Suprapubic skin (tissue), 4 donors: Measurements from ENCODE around the gene HOXA5. TPM values are rescaled to one million over a fixed set of nuclear protein-coding genes. Genes with fewer than 3 reads are reported as not detected.

Source experiments
- DNase-seq, 2 donors: peaks; one replicate each; pipeline ENCODE4 v3.0.0-alpha.2; 2019; ENCODE audit warnings: low spot score in 2 of 2
- H3K27ac ChIP-seq: fragments of 200-600 bp; sonication (generic); one replicate; pipeline ENCODE4 v1.5.1; 2019
- H3K27me3 ChIP-seq: fragments of 200-600 bp; sonication (generic); one replicate; pipeline ENCODE4 v1.5.1; 2019
- H3K36me3 ChIP-seq: fragments of 200-600 bp; sonication (generic); one replicate; pipeline ENCODE4 v1.5.1; 2019
- H3K4me1 ChIP-seq: fragments of 200-600 bp; sonication (generic); one replicate; pipeline ENCODE4 v1.5.1; 2019
- H3K4me3 ChIP-seq: fragments of 200-600 bp; sonication (generic); one replicate; pipeline ENCODE4 v1.5.1; 2019; ENCODE audit warnings: mild to moderate bottlenecking
- H3K9me3 ChIP-seq: fragments of 200-600 bp; sonication (generic); one replicate; pipeline ENCODE4 v1.5.1; 2019
- EP300 ChIP-seq: sonication (generic); formaldehyde crosslinking; IDR thresholded peaks from one replicate; pipeline ENCODE4 v1.6.1; 2017; ENCODE audit warnings: antibody characterized with exemption
- POLR2A ChIP-seq, 2 donors: fragments of 450-650 bp; IDR thresholded peaks; one replicate each; pipeline ENCODE4 v1.6.1; 2017; ENCODE audit warnings: antibody characterized with exemption in 2 of 2, mild to moderate bottlenecking in 2 of 2, moderate library complexity in 2 of 2
- POLR2AphosphoS5 ChIP-seq, 3 donors: sonication (generic); formaldehyde crosslinking; IDR thresholded peaks; one replicate each; pipeline ENCODE4 v1.6.1; 2017; ENCODE audit warnings: antibody characterized with exemption in 3 of 3
- WGBS: methylation state at CpG from one replicate; pipeline ENCODE4 v1.1.5; 2018; 5-methylcytosine and 5-hydroxymethylcytosine counted together
- total RNA-seq, 4 donors: library from RNA; depleted of rRNA; stranded (reverse); fragments of >200 nt; gene quantifications; one replicate each; pipeline ENCODE4 v1.1.0, GENCODE V29; 2016
- TF ChIP-seq, protein P1 (sequence below), 2 donors: fragments of 200-600 bp in 1 of 2; fragments of 450-650 bp in 1 of 2; sonication (generic) in 1 of 2; IDR thresholded peaks; one replicate each; pipeline ENCODE4 v1.5.1; 2016 to 2019; ENCODE audit warnings: antibody characterized with exemption in 2 of 2, mild to moderate bottlenecking in 1 of 2, moderate library complexity in 1 of 2

Gene HOXA5
- total RNA-seq, 4 donors from 2014 or later, result 4.7 to 16.3 (median 14.6) TPM

GRCh38 chr7:27145914-27146412 lies 2.5 kb upstream of the HOXA5 start:
- H3K27me3 ChIP-seq, result peaks cover 4% of the 10 kb centered on the region
- TF ChIP-seq, protein P1, sequence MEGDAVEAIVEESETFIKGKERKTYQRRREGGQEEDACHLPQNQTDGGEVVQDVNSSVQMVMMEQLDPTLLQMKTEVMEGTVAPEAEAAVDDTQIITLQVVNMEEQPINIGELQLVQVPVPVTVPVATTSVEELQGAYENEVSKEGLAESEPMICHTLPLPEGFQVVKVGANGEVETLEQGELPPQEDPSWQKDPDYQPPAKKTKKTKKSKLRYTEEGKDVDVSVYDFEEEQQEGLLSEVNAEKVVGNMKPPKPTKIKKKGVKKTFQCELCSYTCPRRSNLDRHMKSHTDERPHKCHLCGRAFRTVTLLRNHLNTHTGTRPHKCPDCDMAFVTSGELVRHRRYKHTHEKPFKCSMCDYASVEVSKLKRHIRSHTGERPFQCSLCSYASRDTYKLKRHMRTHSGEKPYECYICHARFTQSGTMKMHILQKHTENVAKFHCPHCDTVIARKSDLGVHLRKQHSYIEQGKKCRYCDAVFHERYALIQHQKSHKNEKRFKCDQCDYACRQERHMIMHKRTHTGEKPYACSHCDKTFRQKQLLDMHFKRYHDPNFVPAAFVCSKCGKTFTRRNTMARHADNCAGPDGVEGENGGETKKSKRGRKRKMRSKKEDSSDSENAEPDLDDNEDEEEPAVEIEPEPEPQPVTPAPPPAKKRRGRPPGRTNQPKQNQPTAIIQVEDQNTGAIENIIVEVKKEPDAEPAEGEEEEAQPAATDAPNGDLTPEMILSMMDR (IDR thresholded peaks at IDR 0.05), result no peak
- TF ChIP-seq POLR2AphosphoS5 (IDR thresholded peaks at IDR 0.05) (no peak), POLR2A (IDR thresholded peaks at IDR 0.05) (no peak), EP300 (no peak)
- H3K36me3 ChIP-seq, result peaks cover 16% of the 10 kb centered on the region
- H3K27ac ChIP-seq, result peak overlapping the region; percentile 97
- peak overlapping the region; percentile 53 for H3K4me3 ChIP-seq
- WGBS, result 66% methylated on average over 7 of the region's 11 CpGs
- H3K4me1 ChIP-seq, result peaks cover 62% of the 10 kb centered on the region
- no peak for DNase-seq
- H3K9me3 ChIP-seq, result no peaks in the 10 kb centered on the region

DNA sequence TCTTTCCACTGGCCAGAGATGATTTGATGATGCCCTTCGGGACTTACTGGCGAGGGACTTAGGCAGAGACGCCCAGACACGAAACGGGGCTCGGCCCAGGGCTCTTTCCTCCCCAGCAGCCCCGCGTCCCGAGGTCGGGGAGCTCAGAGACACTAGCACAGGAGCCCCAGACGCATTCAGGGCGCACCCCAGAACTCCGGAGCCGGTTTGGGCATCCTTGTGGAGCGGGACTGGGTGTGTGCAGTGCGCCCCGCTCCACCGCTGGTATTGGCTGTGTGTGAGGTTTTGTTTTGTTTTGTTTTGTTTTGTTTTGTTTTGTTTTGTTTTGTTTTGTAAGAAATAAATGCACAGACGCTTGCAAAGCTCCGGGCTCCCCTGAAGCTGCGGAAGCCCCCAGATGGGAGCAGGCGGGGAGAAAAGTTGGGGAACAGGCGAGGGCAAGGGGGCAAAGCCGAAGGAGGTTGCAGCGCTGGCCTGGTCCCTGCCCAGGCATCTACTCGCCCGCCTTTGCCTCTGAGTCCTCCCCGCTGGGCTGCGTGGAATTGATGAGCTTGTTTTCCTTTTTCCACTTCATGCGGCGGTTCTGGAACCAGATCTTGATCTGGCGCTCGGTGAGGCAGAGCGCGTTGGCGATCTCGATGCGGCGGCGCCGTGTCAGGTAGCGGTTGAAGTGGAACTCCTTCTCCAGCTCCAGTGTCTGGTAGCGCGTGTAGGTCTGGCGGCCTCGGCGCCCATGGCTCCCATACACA lies 1.9 kb upstream of the HOXA5 start:
- peak; percentile 66 to 77 for DNase-seq
- H3K27ac ChIP-seq, result peak overlapping the region; percentile 97
- peaks cover 16% of the 10 kb centered on the region for H3K36me3 ChIP-seq
- no peak for TF ChIP-seq POLR2A (IDR thresholded peaks at IDR 0.05)
- TF ChIP-seq POLR2AphosphoS5 (IDR thresholded peaks at IDR 0.05), result no peak
- no peak for TF ChIP-seq EP300
- TF ChIP-seq, protein P1 (IDR thresholded peaks at IDR 0.05), result no peak
- H3K9me3 ChIP-seq, result no peaks in the 10 kb centered on the region
- H3K4me1 ChIP-seq, result peaks cover 57% of the 10 kb centered on the region
- 62% methylated on average over 37 of the region's 47 CpGs for WGBS
- peaks cover 4% of the 10 kb centered on the region for H3K27me3 ChIP-seq
- H3K4me3 ChIP-seq, result peak overlapping the region; percentile 53

GRCh38 chr7:27144781-27145164 lies 1.3 kb upstream of the HOXA5 start:
- peak in 1 of 2 donors; percentile 76 for DNase-seq
- Histone ChIP-seq H3K27me3 (peaks cover 4% of the 10 kb centered on the region), H3K9me3 (no peaks in the 10 kb centered on the region), H3K36me3 (peaks cover 16% of the 10 kb centered on the region), H3K27ac (peak overlapping the region; percentile 97), H3K4me3 (peak overlapping the region; percentile 53), H3K4me1 (peaks cover 51% of the 10 kb centered on the region)
- WGBS, result 76% methylated on average over 27 of the region's 31 CpGs
- TF ChIP-seq, protein P1 (IDR thresholded peaks at IDR 0.05), result no peak
- TF ChIP-seq EP300 (no peak), POLR2A (IDR thresholded peaks at IDR 0.05) (no peak), POLR2AphosphoS5 (IDR thresholded peaks at IDR 0.05) (no peak)

- TF ChIP-seq, protein P1 (IDR thresholded peaks at IDR 0.05), result peak in 1 of 2 donors; percentile 56
- no peak for TF ChIP-seq POLR2A (IDR thresholded peaks at IDR 0.05)
- Histone ChIP-seq H3K4me3 (peak overlapping the region; percentile 53), H3K9me3 (no peaks in the 10 kb centered on the region), H3K27me3 (peaks cover 4% of the 10 kb centered on the region), H3K36me3 (peaks cover 16% of the 10 kb centered on the region), H3K27ac (peak overlapping the region; percentile 97), H3K4me1 (peaks cover 45% of the 10 kb centered on the region)
- peak in 1 of 2 donors; percentile 77 for DNase-seq
- WGBS, result 74% methylated on average over 40 of the region's 40 CpGs
Observed at GRCh38 chr7:27143950-27144780, 684 bp upstream of the HOXA5 start.

DNA sequence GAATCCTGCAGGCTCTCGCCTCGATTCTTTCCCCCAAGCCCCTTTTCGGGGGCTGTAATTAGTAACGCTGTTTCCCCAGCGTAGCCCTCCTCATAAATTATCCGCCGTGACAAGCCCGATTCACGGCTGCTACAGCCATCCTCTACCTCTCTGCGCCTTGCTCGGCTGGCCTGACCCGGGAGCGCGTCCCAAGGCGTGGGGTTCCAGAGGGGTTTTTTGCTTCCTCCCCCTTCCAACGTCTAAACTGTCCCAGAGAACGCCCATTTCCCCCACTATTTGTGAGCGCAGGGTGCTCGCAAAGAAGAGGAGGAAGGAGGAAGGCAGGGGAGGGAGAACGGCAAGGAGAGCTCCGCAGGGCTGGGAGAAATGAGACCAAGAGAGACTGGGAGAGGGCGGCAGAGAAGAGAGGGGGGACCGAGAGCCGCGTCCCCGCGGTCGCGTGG lies 880 bp downstream of the HOXA5 start:
- Histone ChIP-seq H3K4me3 (peak overlapping the region; percentile 53), H3K27ac (peak overlapping the region; percentile 88), H3K9me3 (no peaks in the 10 kb centered on the region), H3K27me3 (no peaks in the 10 kb centered on the region), H3K36me3 (peaks cover 16% of the 10 kb centered on the region), H3K4me1 (peaks cover 36% of the 10 kb centered on the region)
- 60% methylated on average over 29 of the region's 29 CpGs for WGBS
- TF ChIP-seq POLR2A (IDR thresholded peaks at IDR 0.05) (no peak), POLR2AphosphoS5 (IDR thresholded peaks at IDR 0.05) (no peak), EP300 (no peak)
- TF ChIP-seq, protein P1 (IDR thresholded peaks at IDR 0.05), result no peak
- peak in 1 of 2 donors; percentile 74 for DNase-seq
